Panc1 (cell line): ENCODE results near the gene CD6. TPM values are rescaled to one million over a fixed set of nuclear protein-coding genes. Genes with fewer than 3 reads are reported as not detected.

Experiments used
- ATAC-seq: fragments of 200-7000 bp; cut with Tn5 transposase; 2 replicates; pipeline ENCODE4 v1.9.1; 2020; ENCODE audit warnings: mild to moderate bottlenecking, moderate library complexity
- BruUV-seq: library from RNA; stranded (reverse); fragments of 400-500 nt; replicated peaks from 2 replicates; lab custom pipeline; 2021; lab: Mats Ljungman, UMichigan
- CTCF ChIA-PET: fragments of 300-600 bp; sonication (Branson Sonifier 250); formaldehyde crosslinking; loops from one replicate; lab custom pipeline; 2022; ENCODE audit warnings: antibody characterized with exemption; lab: Charles Lee
- POLR2A ChIA-PET: fragments of 300-600 bp; sonication (Branson Sonifier 250); formaldehyde crosslinking; loops from one replicate; lab custom pipeline; 2022; ENCODE audit warnings: antibody characterized with exemption; lab: Charles Lee
- DNase-seq: peaks from one replicate; pipeline ENCODE4 v3.0.0-alpha.2; 2010; ENCODE audit warnings: low read depth, low spot score
- H3K27ac ChIP-seq: 2 replicates; pipeline ENCODE4 v1.5.1; 2011; ENCODE audit warnings: mild to moderate bottlenecking, low read length, inconsistent platforms
- H3K27me3 ChIP-seq: fragments of 200-500 bp; sonication (Bioruptor generic); 2 replicates; pipeline ENCODE4 v1.6.0; 2014; ENCODE audit warnings: low read length, inconsistent platforms; ENCODE audit not compliant: control insufficient read depth, insufficient read depth
- H3K36me3 ChIP-seq: fragments of 200-500 bp; sonication (Bioruptor generic); 2 replicates; pipeline ENCODE4 v1.5.1; 2014; ENCODE audit warnings: inconsistent platforms, mild to moderate bottlenecking, low read length, moderate library complexity; ENCODE audit not compliant: control insufficient read depth, insufficient read depth
- H3K4me1 ChIP-seq: 2 replicates; pipeline ENCODE4 v1.5.1; 2011; ENCODE audit warnings: inconsistent platforms, mild to moderate bottlenecking, low read length, moderate library complexity; ENCODE audit not compliant: control insufficient read depth, insufficient read depth
- H3K4me3 ChIP-seq, 2 experiments: 2 replicates each; pipeline ENCODE4 v1.5.1; 2011 to 2012; ENCODE audit warnings: low read depth in 2 of 2, low read length in 2 of 2, mild to moderate bottlenecking in 2 of 2, inconsistent platforms in 1 of 2, moderate library complexity in 1 of 2
- H3K9me3 ChIP-seq: fragments of 200-500 bp; sonication (Bioruptor generic); 2 replicates; pipeline ENCODE4 v1.5.1; 2014; ENCODE audit warnings: low read depth, mild to moderate bottlenecking, inconsistent platforms, low read length, moderate library complexity; ENCODE audit not compliant: control insufficient read depth, insufficient read depth
- POLR2AphosphoS5 ChIP-seq: IDR thresholded peaks from 2 replicates; pipeline ENCODE4 v1.6.1; 2012; ENCODE audit warnings: mild to moderate bottlenecking, low read depth, low read length, moderate library complexity
- SIN3A ChIP-seq: IDR thresholded peaks from 2 replicates; pipeline ENCODE4 v1.6.1; 2012; ENCODE audit warnings: low read depth, mild to moderate bottlenecking, low read length, moderate library complexity, borderline replicate concordance; ENCODE audit not compliant: insufficient read depth
- TCF7L2 ChIP-seq: IDR thresholded peaks from 2 replicates; pipeline ENCODE4 v1.6.1; 2011; ENCODE audit warnings: mild to moderate bottlenecking, low read depth, low read length, inconsistent platforms
- in situ Hi-C: cut with HindIII; loops from 2 replicates; pipeline ENCODE4 v1.10.0; 2016; ENCODE audit warnings: low sequenced_read_pairs, low pct_unique_long_range_greater_than_20kb
- intact Hi-C: fragments of 100-400 bp; cut with micrococcal nuclease; formaldehyde crosslinking; loops from one replicate; pipeline ENCODE4 v1.10.0; 2022; ENCODE audit not compliant: unreplicated experiment
- total RNA-seq: library from RNA; stranded (reverse); gene quantifications from one replicate; pipeline ENCODE4 v1.2.1, GENCODE V29; 2021; ENCODE audit not compliant: unreplicated experiment
- TF ChIP-seq, protein P1 (sequence below), 2 experiments: IDR thresholded peaks; 2 replicates each; pipeline ENCODE4 v1.6.1; 2011 to 2012; ENCODE audit warnings: low read depth in 2 of 2, control low read depth in 1 of 2, low read length in 1 of 2, mild to moderate bottlenecking in 1 of 2, moderate library complexity in 1 of 2; ENCODE audit not compliant: insufficient read depth in 1 of 2
- TF ChIP-seq, protein P2 (sequence below): fragments of 450-650 bp; IDR thresholded peaks from 2 replicates; pipeline ENCODE4 v1.5.1; 2017; ENCODE audit warnings: mild to moderate bottlenecking

CD6 gene
- total RNA-seq, 1 experiment from 2014 or later = 1.1 TPM

DNA sequence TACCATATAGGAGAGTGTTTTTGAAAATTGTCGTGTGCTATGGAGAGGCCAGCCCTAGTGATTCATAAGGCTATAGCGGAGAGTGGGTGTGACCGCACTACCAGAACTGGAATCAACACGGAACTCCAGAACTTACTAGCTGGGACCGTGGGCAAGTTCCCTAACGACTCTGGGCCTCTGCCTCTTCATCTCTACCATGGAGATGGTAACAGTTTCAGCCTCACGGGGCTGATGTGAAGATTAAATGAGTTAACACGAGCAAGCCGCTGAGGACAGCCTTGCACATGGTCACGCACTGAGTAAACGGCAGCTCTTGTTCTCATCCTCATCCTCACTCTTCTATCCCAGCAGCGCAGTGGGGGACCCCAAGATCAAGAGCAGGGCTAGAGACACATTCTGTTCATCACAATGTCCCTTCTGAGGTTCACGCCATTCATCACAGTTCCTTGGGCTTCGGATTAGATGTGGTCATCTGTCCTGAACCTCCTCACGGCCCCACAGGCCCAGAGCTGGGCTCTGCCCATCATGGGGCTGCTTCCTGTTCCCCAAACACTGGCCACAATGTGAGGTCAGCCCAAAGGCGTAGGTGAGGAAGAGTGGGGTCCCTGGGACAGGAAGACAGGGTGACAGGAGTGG lies 83.6 kb downstream of the CD6 start:
- BruUV-seq = no TSS peak
- CTCF ChIA-PET = no interaction called here
- ATAC-seq (no peak), DNase-seq (no peak)
- intact Hi-C loops (no loop called here), in situ Hi-C loops (no loop called here)
- Histone ChIP-seq H3K27me3 (no peaks in the 10 kb centered on the region), H3K27ac (no peak overlapping the region), H3K4me3 (no peak overlapping the region), H3K4me1 (no peaks in the 10 kb centered on the region), H3K9me3 (no peaks in the 10 kb centered on the region), H3K36me3 (no peaks in the 10 kb centered on the region)
- TF ChIP-seq, protein P1, sequence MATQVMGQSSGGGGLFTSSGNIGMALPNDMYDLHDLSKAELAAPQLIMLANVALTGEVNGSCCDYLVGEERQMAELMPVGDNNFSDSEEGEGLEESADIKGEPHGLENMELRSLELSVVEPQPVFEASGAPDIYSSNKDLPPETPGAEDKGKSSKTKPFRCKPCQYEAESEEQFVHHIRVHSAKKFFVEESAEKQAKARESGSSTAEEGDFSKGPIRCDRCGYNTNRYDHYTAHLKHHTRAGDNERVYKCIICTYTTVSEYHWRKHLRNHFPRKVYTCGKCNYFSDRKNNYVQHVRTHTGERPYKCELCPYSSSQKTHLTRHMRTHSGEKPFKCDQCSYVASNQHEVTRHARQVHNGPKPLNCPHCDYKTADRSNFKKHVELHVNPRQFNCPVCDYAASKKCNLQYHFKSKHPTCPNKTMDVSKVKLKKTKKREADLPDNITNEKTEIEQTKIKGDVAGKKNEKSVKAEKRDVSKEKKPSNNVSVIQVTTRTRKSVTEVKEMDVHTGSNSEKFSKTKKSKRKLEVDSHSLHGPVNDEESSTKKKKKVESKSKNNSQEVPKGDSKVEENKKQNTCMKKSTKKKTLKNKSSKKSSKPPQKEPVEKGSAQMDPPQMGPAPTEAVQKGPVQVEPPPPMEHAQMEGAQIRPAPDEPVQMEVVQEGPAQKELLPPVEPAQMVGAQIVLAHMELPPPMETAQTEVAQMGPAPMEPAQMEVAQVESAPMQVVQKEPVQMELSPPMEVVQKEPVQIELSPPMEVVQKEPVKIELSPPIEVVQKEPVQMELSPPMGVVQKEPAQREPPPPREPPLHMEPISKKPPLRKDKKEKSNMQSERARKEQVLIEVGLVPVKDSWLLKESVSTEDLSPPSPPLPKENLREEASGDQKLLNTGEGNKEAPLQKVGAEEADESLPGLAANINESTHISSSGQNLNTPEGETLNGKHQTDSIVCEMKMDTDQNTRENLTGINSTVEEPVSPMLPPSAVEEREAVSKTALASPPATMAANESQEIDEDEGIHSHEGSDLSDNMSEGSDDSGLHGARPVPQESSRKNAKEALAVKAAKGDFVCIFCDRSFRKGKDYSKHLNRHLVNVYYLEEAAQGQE (IDR thresholded peaks at IDR 0.05; ENCODE audit: insufficient read depth in 1 of 2, low read depth in 2 of 2, low read length in 1 of 2) = no peak
- TF ChIP-seq TCF7L2 (no peak), POLR2AphosphoS5 (no peak), SIN3A (no peak)
- TF ChIP-seq, protein P2, sequence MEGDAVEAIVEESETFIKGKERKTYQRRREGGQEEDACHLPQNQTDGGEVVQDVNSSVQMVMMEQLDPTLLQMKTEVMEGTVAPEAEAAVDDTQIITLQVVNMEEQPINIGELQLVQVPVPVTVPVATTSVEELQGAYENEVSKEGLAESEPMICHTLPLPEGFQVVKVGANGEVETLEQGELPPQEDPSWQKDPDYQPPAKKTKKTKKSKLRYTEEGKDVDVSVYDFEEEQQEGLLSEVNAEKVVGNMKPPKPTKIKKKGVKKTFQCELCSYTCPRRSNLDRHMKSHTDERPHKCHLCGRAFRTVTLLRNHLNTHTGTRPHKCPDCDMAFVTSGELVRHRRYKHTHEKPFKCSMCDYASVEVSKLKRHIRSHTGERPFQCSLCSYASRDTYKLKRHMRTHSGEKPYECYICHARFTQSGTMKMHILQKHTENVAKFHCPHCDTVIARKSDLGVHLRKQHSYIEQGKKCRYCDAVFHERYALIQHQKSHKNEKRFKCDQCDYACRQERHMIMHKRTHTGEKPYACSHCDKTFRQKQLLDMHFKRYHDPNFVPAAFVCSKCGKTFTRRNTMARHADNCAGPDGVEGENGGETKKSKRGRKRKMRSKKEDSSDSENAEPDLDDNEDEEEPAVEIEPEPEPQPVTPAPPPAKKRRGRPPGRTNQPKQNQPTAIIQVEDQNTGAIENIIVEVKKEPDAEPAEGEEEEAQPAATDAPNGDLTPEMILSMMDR = no peak
- POLR2A ChIA-PET = no interaction called here

DNA sequence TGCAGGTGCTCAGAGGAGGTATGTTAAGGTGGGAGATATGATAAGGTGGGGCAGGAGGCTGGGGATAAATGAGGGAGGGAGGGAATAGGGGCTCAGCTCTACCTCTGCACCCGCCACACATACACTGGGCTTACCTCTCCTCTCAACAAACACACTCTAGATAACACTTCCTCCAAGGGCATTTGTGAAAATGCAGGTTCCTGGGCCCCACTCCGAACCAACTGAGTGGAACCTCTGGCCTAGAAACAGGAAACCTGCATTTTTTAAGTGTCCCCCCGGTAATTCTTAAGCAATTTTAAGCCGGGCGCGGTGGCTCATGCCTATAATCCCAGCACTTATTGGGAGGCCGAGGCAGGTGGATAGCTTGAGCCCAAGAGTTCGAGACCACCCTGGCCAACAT lies 84.3 kb downstream of the CD6 start:
- POLR2A ChIA-PET = no interaction called here
- no peak for ATAC-seq
- CTCF ChIA-PET = no interaction called here

More for the DNA sequence above, 84.3 kb downstream of the CD6 start:
- Histone ChIP-seq H3K9me3 (no peaks in the 10 kb centered on the region), H3K4me3 (no peak overlapping the region), H3K4me1 (no peaks in the 10 kb centered on the region), H3K27ac (no peak overlapping the region), H3K36me3 (no peaks in the 10 kb centered on the region), H3K27me3 (no peaks in the 10 kb centered on the region)
- BruUV-seq = no TSS peak
- TF ChIP-seq TCF7L2 (no peak), SIN3A (no peak), POLR2AphosphoS5 (no peak)
- TF ChIP-seq, protein P1 (IDR thresholded peaks at IDR 0.05; ENCODE audit: insufficient read depth in 1 of 2, low read depth in 2 of 2, low read length in 1 of 2) = no peak
- TF ChIP-seq, protein P2 = no peak
- DNase-seq = no peak
- in situ Hi-C loops = no loop called here
- intact Hi-C loops = no loop called here
